ENCODE data around the gene WNT5B.

Gene WNT5B

GRCh38 chr12:1628666-1629337 is at the start of gene WNT5B:
Gene WNT5B, plus strand, starts transcription at chr12:1629231. Its CDS starts 2,124 bp downstream, at chr12:1631355.
- no peak for DNase-seq

GRCh38 chr12:1579651-1580435 is 49.2 kb upstream of the WNT5B start:
- no peak for DNase-seq

GRCh38 chr12:1580526-1580925 is 48.5 kb upstream of the WNT5B start:
- no peak for DNase-seq

- no peak for DNase-seq
These were observed 46.9 kb upstream of the WNT5B start for GRCh38 chr12:1581973-1582708.

- no peak for DNase-seq
These were observed 46.4 kb upstream of the WNT5B start for GRCh38 chr12:1582709-1583050.

GRCh38 chr12:1583421-1584078 is 45.5 kb upstream of the WNT5B start:
- peak; percentile 50 to 57 for DNase-seq

- no peak for DNase-seq
These were observed 44.7 kb upstream of the WNT5B start for GRCh38 chr12:1584326-1584725.

GRCh38 chr12:1587927-1588574 is 41.0 kb upstream of the WNT5B start:
- DNase-seq = no peak

- no peak for DNase-seq
These were observed 40.5 kb upstream of the WNT5B start for GRCh38 chr12:1588575-1588947.

- DNase-seq = no peak
These were observed 38.6 kb upstream of the WNT5B start for GRCh38 chr12:1590221-1590979.

- DNase-seq = peak in 1 of 2 experiments; percentile 21
These were observed 38.0 kb upstream of the WNT5B start for GRCh38 chr12:1591034-1591433.

GRCh38 chr12:1591543-1591942 is 37.5 kb upstream of the WNT5B start:
- DNase-seq = no peak

GRCh38 chr12:1592444-1593173 is 36.4 kb upstream of the WNT5B start:
- peak; percentile 54 to 57 for DNase-seq

- DNase-seq = peak; percentile 31 to 35
These were observed 35.6 kb upstream of the WNT5B start for GRCh38 chr12:1593174-1594005.

GRCh38 chr12:1594006-1594260 is 35.1 kb upstream of the WNT5B start:
- no peak for DNase-seq

- peak; percentile 82 to 83 for DNase-seq
These were observed 34.6 kb upstream of the WNT5B start, which contains the start of gene FBXL14 for GRCh38 chr12:1594261-1595025. Gene FBXL14, minus strand, starts transcription at chr12:1594581. Its CDS starts 515 bp downstream, at chr12:1594066.

- DNase-seq = no peak
These were observed 33.9 kb upstream of the WNT5B start for GRCh38 chr12:1595026-1595561.

GRCh38 chr12:1595690-1596347 is 33.2 kb upstream of the WNT5B start:
- DNase-seq = no peak

- no peak for DNase-seq
These were observed 30.3 kb upstream of the WNT5B start for GRCh38 chr12:1598757-1599156.

Data from activated CD4-positive, alpha-beta T cell treated with anti-CD3 and anti-CD28 coated beads, Interleukin-2, amount 50 U/mL, for 4 hours (primary cell).